Hepatocyte (in vitro differentiated cells): ENCODE measurements around the gene OLFM1. TPM values are rescaled to one million over a fixed set of nuclear protein-coding genes. Genes with fewer than 3 reads are reported as not detected.
"Not testable (repeated sequence)": the region's sequence is repeated elsewhere in the genome, so short reads cannot be mapped to it uniquely, and the experiment has no call there.

ENCODE experiments used
- DNase-seq: peaks from one replicate; pipeline ENCODE4 v3.0.0-alpha.2; 2016; ENCODE audit warnings: low spot score
- H2AFZ ChIP-seq: fragments of 200-600 bp; sonication (generic); 2 replicates; pipeline ENCODE4 v1.6.0; 2016; ENCODE audit warnings: antibody characterized with exemption, mild to moderate bottlenecking
- H3K27ac ChIP-seq: fragments of 200-600 bp; sonication (generic); 2 replicates; pipeline ENCODE4 v1.5.1; 2016; ENCODE audit warnings: mild to moderate bottlenecking
- H3K27me3 ChIP-seq: fragments of 200-600 bp; sonication (generic); 2 replicates; pipeline ENCODE4 v1.6.1; 2016
- H3K36me3 ChIP-seq: fragments of 200-600 bp; sonication (generic); replicated peaks from 2 replicates; pipeline ENCODE4 v1.5.1; 2016; ENCODE audit warnings: low read depth; ENCODE audit not compliant: insufficient read depth
- H3K4me1 ChIP-seq: fragments of 200-600 bp; sonication (generic); 2 replicates; pipeline ENCODE4 v1.5.1; 2016; ENCODE audit warnings: mild to moderate bottlenecking, moderate library complexity; ENCODE audit not compliant: insufficient read depth
- H3K4me2 ChIP-seq: fragments of 200-600 bp; sonication (generic); 2 replicates; pipeline ENCODE4 v1.6.0; 2016
- H3K4me3 ChIP-seq: fragments of 200-600 bp; sonication (generic); 2 replicates; pipeline ENCODE4 v1.5.1; 2016; ENCODE audit warnings: mild to moderate bottlenecking
- H3K79me2 ChIP-seq: fragments of 200-600 bp; sonication (generic); 2 replicates; pipeline ENCODE4 v1.6.0; 2017; ENCODE audit warnings: mild to moderate bottlenecking
- H3K9me2 ChIP-seq: fragments of 200-600 bp; sonication (generic); replicated peaks from 2 replicates; pipeline ENCODE4 v1.6.0; 2017; ENCODE audit warnings: mild to moderate bottlenecking; ENCODE audit not compliant: insufficient read depth
- H3K9me3 ChIP-seq: fragments of 200-600 bp; sonication (generic); 2 replicates; pipeline ENCODE4 v1.5.1; 2016; ENCODE audit warnings: low read depth, mild to moderate bottlenecking
- H4K20me1 ChIP-seq: fragments of 200-600 bp; sonication (generic); 2 replicates; pipeline ENCODE4 v1.6.0; 2016; ENCODE audit warnings: mild to moderate bottlenecking; ENCODE audit not compliant: insufficient read depth, poor library complexity, severe bottlenecking
- EZH2 ChIP-seq: fragments of 200-600 bp; sonication (generic); IDR thresholded peaks from 2 replicates; pipeline ENCODE4 v1.6.1; 2016; ENCODE audit warnings: antibody characterized with exemption, mild to moderate bottlenecking, borderline replicate concordance
- EZH2phosphoT487 ChIP-seq: fragments of 200-600 bp; sonication (generic); IDR thresholded peaks from one replicate; pipeline ENCODE4 v1.6.1; 2018; ENCODE audit warnings: antibody characterized with exemption, mild to moderate bottlenecking, low read depth, moderate library complexity; ENCODE audit not compliant: unreplicated experiment, severe bottlenecking
- WGBS: methylation state at CpG from one replicate; pipeline ENCODE4 v1.1.6; 2016; ENCODE audit warnings: low lambda C conversion rate; ENCODE audit errors: missing lambda C conversion rate; 5-methylcytosine and 5-hydroxymethylcytosine counted together
- polyA plus RNA-seq: library from polyadenylated mRNA; unstranded; fragments of >200 nt; fragmentation: Nextera tagmentation; extraction: Ambion mirVana; gene quantifications from 2 replicates; pipeline ENCODE4 v1.2.1, GENCODE V29; 2016
- total RNA-seq: library from RNA; depleted of rRNA; stranded (reverse); fragments of >200 nt; gene quantifications from 2 replicates; pipeline ENCODE4 v1.2.3, GENCODE V29; 2014
- TF ChIP-seq, protein P1 (sequence below): fragments of 200-600 bp; sonication (generic); IDR thresholded peaks from 2 replicates; pipeline ENCODE4 v1.5.1; 2016; ENCODE audit warnings: antibody characterized with exemption, mild to moderate bottlenecking; ENCODE audit not compliant: poor library complexity

Gene OLFM1
- total and polyA plus RNA-seq, 2 experiments from 2014 or later, result 0.94 to 4.8 TPM

DNA sequence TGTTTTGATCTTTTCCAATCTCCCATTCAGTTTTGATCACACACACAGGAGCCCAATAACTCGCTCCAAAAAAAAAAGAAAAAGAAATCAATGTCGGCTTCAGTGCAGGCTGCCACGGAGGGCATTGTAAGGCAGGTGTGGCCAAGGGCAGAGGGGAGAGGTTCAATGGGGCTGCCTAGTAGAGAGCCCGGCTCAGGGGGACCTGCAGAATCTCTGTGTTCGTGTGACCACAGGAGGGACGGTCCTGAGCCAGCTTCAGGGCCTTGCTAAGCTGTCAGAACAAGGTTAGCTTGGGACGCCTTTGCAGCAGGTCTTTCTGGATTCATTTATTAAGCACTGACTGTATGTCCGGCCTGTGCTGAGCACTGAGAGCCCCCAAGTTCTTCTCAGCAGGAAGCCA, 22.2 kb downstream of the OLFM1 start:
- H2AFZ ChIP-seq, result no peak overlapping the region
- H3K9me2 ChIP-seq, result no peaks in the 10 kb centered on the region
- H3K36me3 ChIP-seq, result no peaks in the 10 kb centered on the region
- no peak overlapping the region for H3K27ac ChIP-seq
- peaks cover 14% of the 10 kb centered on the region for H3K27me3 ChIP-seq
- H3K4me2 ChIP-seq, result no peak overlapping the region
- H3K4me3 ChIP-seq, result no peak overlapping the region
- no peaks in the 10 kb centered on the region for H3K79me2 ChIP-seq
- 81% methylated on average over 8 of the region's 8 CpGs for WGBS
- no peaks in the 10 kb centered on the region for H4K20me1 ChIP-seq
- no peak for TF ChIP-seq EZH2
- TF ChIP-seq, protein P1, sequence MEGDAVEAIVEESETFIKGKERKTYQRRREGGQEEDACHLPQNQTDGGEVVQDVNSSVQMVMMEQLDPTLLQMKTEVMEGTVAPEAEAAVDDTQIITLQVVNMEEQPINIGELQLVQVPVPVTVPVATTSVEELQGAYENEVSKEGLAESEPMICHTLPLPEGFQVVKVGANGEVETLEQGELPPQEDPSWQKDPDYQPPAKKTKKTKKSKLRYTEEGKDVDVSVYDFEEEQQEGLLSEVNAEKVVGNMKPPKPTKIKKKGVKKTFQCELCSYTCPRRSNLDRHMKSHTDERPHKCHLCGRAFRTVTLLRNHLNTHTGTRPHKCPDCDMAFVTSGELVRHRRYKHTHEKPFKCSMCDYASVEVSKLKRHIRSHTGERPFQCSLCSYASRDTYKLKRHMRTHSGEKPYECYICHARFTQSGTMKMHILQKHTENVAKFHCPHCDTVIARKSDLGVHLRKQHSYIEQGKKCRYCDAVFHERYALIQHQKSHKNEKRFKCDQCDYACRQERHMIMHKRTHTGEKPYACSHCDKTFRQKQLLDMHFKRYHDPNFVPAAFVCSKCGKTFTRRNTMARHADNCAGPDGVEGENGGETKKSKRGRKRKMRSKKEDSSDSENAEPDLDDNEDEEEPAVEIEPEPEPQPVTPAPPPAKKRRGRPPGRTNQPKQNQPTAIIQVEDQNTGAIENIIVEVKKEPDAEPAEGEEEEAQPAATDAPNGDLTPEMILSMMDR, result no peak
- TF ChIP-seq EZH2phosphoT487, result no peak
- no peaks in the 10 kb centered on the region for H3K4me1 ChIP-seq
- H3K9me3 ChIP-seq, result no peaks in the 10 kb centered on the region
- DNase-seq, result no peak

DNA sequence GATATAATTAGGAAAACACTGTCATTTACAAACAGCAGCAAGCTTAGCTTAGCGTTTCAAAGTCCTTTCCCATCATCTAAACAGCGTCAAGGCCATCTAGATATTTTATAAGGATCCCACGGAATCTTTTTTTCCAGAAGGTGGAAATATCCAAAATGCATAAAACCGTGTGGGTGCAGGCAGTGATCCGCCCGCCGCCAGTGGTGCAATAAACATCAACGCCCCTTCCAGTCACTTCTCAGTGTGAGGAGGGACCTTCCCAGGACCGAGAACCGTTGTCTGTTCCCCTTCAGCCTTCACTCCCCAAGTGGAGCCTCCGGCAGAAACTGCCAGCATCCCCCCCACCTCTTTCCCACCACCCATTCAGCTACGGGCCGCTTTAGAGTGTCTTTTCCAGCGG, 22.9 kb downstream of the OLFM1 start:
- TF ChIP-seq EZH2 (no peak), EZH2phosphoT487 (no peak)
- TF ChIP-seq, protein P1, result no peak
- Histone ChIP-seq H3K36me3 (no peaks in the 10 kb centered on the region), H3K79me2 (no peaks in the 10 kb centered on the region), H2AFZ (no peak overlapping the region), H3K27me3 (peaks cover 14% of the 10 kb centered on the region), H3K9me3 (no peaks in the 10 kb centered on the region), H3K4me3 (no peak overlapping the region), H4K20me1 (no peaks in the 10 kb centered on the region), H3K4me2 (no peak overlapping the region), H3K27ac (no peak overlapping the region), H3K4me1 (no peaks in the 10 kb centered on the region), H3K9me2 (no peaks in the 10 kb centered on the region)
- 78% methylated on average over 14 of the region's 14 CpGs for WGBS
- no peak for DNase-seq

DNA sequence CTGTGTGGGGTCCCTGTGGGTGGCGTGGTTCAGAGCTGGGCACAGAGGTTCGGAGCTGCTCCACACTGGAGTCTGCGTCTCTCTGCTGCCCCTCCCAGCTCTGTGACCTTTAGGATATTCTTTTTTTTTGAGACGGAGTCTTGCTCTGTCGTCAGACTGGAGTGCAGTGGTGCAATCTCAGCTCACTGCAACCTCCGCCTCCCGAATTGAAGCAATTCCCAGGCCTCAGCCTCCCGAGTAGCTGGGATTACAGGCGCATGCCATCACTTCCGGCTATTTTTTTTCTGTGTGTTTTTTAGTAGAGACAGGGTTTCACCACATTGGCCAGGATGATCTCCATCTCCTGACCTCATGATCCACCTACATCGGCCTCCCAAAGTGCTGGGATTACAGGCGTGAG, 24.1 kb downstream of the OLFM1 start:
- H3K27me3 ChIP-seq, result peaks cover 14% of the 10 kb centered on the region

DNA sequence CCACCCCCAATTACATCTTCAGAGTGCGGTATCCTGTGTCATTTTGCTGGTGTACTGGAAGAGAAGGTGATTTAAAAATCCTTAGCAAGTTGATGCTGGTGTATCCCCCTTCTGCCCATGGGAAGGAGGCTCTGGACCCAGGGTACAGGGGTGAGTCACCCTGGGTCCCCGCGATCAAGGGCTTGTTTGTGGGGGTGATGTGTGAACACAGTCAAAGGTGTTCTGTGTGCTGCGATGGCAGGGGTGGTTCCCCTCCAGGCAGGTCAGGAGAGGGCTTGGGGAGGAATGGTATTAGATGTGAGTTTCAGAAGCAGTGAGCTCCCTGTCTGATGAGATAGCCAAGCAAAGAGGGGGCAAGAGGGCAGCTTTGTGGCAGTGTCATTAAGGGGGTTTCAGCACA, 28.9 kb downstream of the OLFM1 start:
- H3K9me2 ChIP-seq, result no peaks in the 10 kb centered on the region
- no peaks in the 10 kb centered on the region for H3K79me2 ChIP-seq
- H3K9me3 ChIP-seq, result no peaks in the 10 kb centered on the region
- no peak for TF ChIP-seq EZH2phosphoT487
- TF ChIP-seq, protein P1, result no peak
- no peak for TF ChIP-seq EZH2
- no peak for DNase-seq
- no peak overlapping the region for H3K4me3 ChIP-seq
- H2AFZ ChIP-seq, result no peak overlapping the region
- H3K36me3 ChIP-seq, result no peaks in the 10 kb centered on the region
- H3K4me2 ChIP-seq, result no peak overlapping the region
- H3K4me1 ChIP-seq, result no peaks in the 10 kb centered on the region
- H3K27me3 ChIP-seq, result no peaks in the 10 kb centered on the region
- WGBS, result 92% methylated on average over 4 of the region's 4 CpGs
- no peak overlapping the region for H3K27ac ChIP-seq
- no peaks in the 10 kb centered on the region for H4K20me1 ChIP-seq

More for the DNA sequence above, 24.1 kb downstream of the OLFM1 start:
- not testable (repeated sequence) for DNase-seq, H2AFZ ChIP-seq, H3K4me1 ChIP-seq, H4K20me1 ChIP-seq, H3K79me2 ChIP-seq, H3K9me2 ChIP-seq, H3K4me2 ChIP-seq, H3K36me3 ChIP-seq, H3K9me3 ChIP-seq, H3K27ac ChIP-seq, H3K4me3 ChIP-seq
- 86% methylated on average over 12 of the region's 12 CpGs for WGBS
